Measurements from ENCODE around the gene VGLL1.

- no peak for TF ChIP-seq CTCF (IDR thresholded peaks at IDR 0.05)
- no peak for TF ChIP-seq POLR2A (IDR thresholded peaks at IDR 0.05)
These were observed 8.2 kb upstream of the VGLL1 start for GRCh38 chrX:136523770-136524169.

Measured in prostate gland (tissue), 2 donors.